SK-N-SH (cell line): Measurements from ENCODE around the gene LRCH3.
"Not testable (repeated sequence)": the region's sequence is repeated elsewhere in the genome, so short reads cannot be mapped to it uniquely, and the experiment has no call there.

Experiments
- CHD2 ChIP-seq: fragments of 150-350 bp; IDR thresholded peaks from 2 replicates; pipeline ENCODE4 v1.6.1; 2018; ENCODE audit warnings: low read length; ENCODE audit not compliant: partially characterized antibody
- CTCF ChIP-seq: fragments of 200-600 bp; sonication (generic); IDR thresholded peaks from 2 replicates; pipeline ENCODE4 v1.6.1; 2017; ENCODE audit warnings: antibody characterized with exemption, mild to moderate bottlenecking, moderate library complexity
- EZH2phosphoT487 ChIP-seq: fragments of 200-600 bp; sonication (generic); IDR thresholded peaks from 2 replicates; pipeline ENCODE4 v1.6.1; 2017; ENCODE audit warnings: low read depth, mixed run types, mild to moderate bottlenecking, antibody characterized with exemption, moderate library complexity, borderline replicate concordance
- FOXM1 ChIP-seq: IDR thresholded peaks from 2 replicates; pipeline ENCODE4 v1.4.0; 2012; ENCODE audit warnings: low read depth, mild to moderate bottlenecking
- IRF3 ChIP-seq: fragments of 150-350 bp; IDR thresholded peaks from 2 replicates; pipeline ENCODE4 v1.6.1; 2016; ENCODE audit warnings: mild to moderate bottlenecking, low read depth, low read length
- SMC3 ChIP-seq: IDR thresholded peaks from 2 replicates; pipeline ENCODE4 v1.6.1; 2012; ENCODE audit warnings: low read depth, low read length, improper control_type of control experiment
- TAF1 ChIP-seq: IDR thresholded peaks from 2 replicates; pipeline ENCODE4 v1.6.1; 2012; ENCODE audit warnings: low read depth, mild to moderate bottlenecking, low read length, moderate library complexity, borderline replicate concordance
- USF1 ChIP-seq: IDR thresholded peaks from 2 replicates; pipeline ENCODE4 v1.4.0; 2012; ENCODE audit warnings: low read depth, borderline replicate concordance
- YY1 ChIP-seq: IDR thresholded peaks from 2 replicates; pipeline ENCODE4 v1.4.0; 2012; ENCODE audit warnings: low read depth, mild to moderate bottlenecking

GRCh38 chr3:197927578-197927977 lies 136.5 kb downstream of the LRCH3 start:
- TF ChIP-seq FOXM1, CHD2, SMC3, TAF1, EZH2phosphoT487, USF1, CTCF, YY1, IRF3: not testable (repeated sequence)
